Lung (tissue), 12 donors: ENCODE measurements around the gene SMCO4. TPM values are rescaled to one million over a fixed set of nuclear protein-coding genes. Genes with fewer than 3 reads are reported as not detected.

Experiments used
- ATAC-seq: fragments of 200-7000 bp; cut with Tn5 transposase; one replicate; pipeline ENCODE4 v1.9.1; 2020; ENCODE audit warnings: moderate number of reproducible peaks; ENCODE audit not compliant: insufficient read depth, low FRiP score
- DNase-seq, 3 donors: peaks; one replicate each; pipeline ENCODE4 v3.0.0-alpha.2; 2013 to 2017
- H3K27ac ChIP-seq, 2 donors: one replicate each; pipeline ENCODE4 v1.5.1; 2013; ENCODE audit warnings: mild to moderate bottlenecking in 2 of 2, moderate library complexity in 2 of 2, control low read depth in 1 of 2, inconsistent platforms in 1 of 2, low read depth in 1 of 2, low read length in 1 of 2
- H3K27me3 ChIP-seq, 3 donors: one replicate each; pipeline ENCODE4 v1.5.1; 2013; ENCODE audit warnings: low read length in 2 of 3; ENCODE audit not compliant: control insufficient read depth in 3 of 3, insufficient read depth in 3 of 3
- H3K36me3 ChIP-seq, 4 donors: one replicate each; pipeline ENCODE4 v1.5.1; 2013; ENCODE audit warnings: low read length in 4 of 4, mild to moderate bottlenecking in 1 of 4, moderate library complexity in 1 of 4; ENCODE audit not compliant: control insufficient read depth in 4 of 4, insufficient read depth in 4 of 4
- H3K4me1 ChIP-seq, 5 donors: one replicate each; pipeline ENCODE4 v1.5.1; 2013; ENCODE audit warnings: low read length in 5 of 5, mild to moderate bottlenecking in 2 of 5, moderate library complexity in 1 of 5; ENCODE audit not compliant: control insufficient read depth in 5 of 5, insufficient read depth in 5 of 5
- H3K4me3 ChIP-seq: one replicate; pipeline ENCODE4 v1.5.1; 2013; ENCODE audit warnings: mild to moderate bottlenecking, control low read depth, moderate library complexity
- H3K9ac ChIP-seq, 2 donors: one replicate each; pipeline ENCODE4 v1.5.1; 2013; ENCODE audit warnings: low read length in 2 of 2, control low read depth in 1 of 2; ENCODE audit not compliant: insufficient read depth in 1 of 2
- H3K9me3 ChIP-seq, 4 donors: one replicate each; pipeline ENCODE4 v1.5.1; 2013; ENCODE audit warnings: low read length in 3 of 4, mild to moderate bottlenecking in 1 of 4, moderate library complexity in 1 of 4; ENCODE audit not compliant: control insufficient read depth in 4 of 4, insufficient read depth in 3 of 4
- WGBS, 2 donors: extraction: QIAGEN DNeasy Blood & Tissue Kit; methylation state at CpG; one replicate each; pipeline ENCODE4 v1.1.7; 2013; 5-methylcytosine and 5-hydroxymethylcytosine counted together
- polyA plus RNA-seq, 2 donors: library from polyadenylated mRNA; stranded (reverse); fragments of 200-250 nt; gene quantifications; one replicate each; pipeline ENCODE4 v1.2.1, GENCODE V29; 2013
- total RNA-seq, 2 donors: library from RNA; depleted of rRNA in 1 of 2; stranded (reverse); fragments of >200 nt in 1 of 2; gene quantifications; one replicate each; pipeline ENCODE4 v1.2.1, GENCODE V29; 2014 to 2021
- TF ChIP-seq, protein P1 (sequence below): IDR thresholded peaks from 2 replicates; pipeline ENCODE4 v1.5.1; 2012; ENCODE audit warnings: mild to moderate bottlenecking; ENCODE audit errors: control extremely low read depth, extremely low read depth
- donor health status: control.
- donor health status: control.
- donor health status: Bipolar disorder and iron deficiency.
- donor health status: healthy.
- donor health status: DM: yes; HTN: yes; CAD: no.

The SMCO4 gene
- total and polyA plus RNA-seq, 4 donors: 27.0 to 132 (median 43.6) TPM

DNA sequence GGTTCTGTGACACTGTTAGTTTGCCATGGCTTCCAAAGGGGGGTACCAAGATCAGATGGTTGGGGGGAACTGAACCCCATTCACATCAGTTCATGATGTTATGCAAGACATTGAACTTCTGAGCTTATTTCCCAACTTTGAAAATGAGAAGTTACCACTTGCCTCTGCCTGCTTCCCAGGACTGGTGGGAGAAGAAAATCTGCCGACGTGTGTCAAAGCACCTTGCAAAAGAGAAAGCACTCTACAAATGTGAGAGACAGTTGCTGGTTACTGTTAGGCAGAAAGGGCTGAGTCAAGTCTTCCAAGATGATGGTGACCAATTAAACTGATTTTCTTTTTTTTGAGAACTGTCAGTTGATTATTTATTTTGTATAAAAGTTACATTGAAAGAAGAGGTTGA, 45.6 kb downstream of the SMCO4 start:
- Histone ChIP-seq H3K4me3 (no peak overlapping the region), H3K9ac (no peak overlapping the region), H3K36me3 (peaks cover 0 to 8% (median 0%) of the 10 kb centered on the region in 4 donors), H3K4me1 (peaks cover 0 to 15% (median 0%) of the 10 kb centered on the region in 5 donors), H3K27ac (no peak overlapping the region), H3K9me3 (no peaks in the 10 kb centered on the region), H3K27me3 (no peaks in the 10 kb centered on the region)
- ATAC-seq (no peak), DNase-seq (no peak)
- TF ChIP-seq, protein P1, sequence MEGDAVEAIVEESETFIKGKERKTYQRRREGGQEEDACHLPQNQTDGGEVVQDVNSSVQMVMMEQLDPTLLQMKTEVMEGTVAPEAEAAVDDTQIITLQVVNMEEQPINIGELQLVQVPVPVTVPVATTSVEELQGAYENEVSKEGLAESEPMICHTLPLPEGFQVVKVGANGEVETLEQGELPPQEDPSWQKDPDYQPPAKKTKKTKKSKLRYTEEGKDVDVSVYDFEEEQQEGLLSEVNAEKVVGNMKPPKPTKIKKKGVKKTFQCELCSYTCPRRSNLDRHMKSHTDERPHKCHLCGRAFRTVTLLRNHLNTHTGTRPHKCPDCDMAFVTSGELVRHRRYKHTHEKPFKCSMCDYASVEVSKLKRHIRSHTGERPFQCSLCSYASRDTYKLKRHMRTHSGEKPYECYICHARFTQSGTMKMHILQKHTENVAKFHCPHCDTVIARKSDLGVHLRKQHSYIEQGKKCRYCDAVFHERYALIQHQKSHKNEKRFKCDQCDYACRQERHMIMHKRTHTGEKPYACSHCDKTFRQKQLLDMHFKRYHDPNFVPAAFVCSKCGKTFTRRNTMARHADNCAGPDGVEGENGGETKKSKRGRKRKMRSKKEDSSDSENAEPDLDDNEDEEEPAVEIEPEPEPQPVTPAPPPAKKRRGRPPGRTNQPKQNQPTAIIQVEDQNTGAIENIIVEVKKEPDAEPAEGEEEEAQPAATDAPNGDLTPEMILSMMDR: no peak
- WGBS, 2 donors: 34 to 78% methylated on average over 2 of the region's 2 CpGs

DNA sequence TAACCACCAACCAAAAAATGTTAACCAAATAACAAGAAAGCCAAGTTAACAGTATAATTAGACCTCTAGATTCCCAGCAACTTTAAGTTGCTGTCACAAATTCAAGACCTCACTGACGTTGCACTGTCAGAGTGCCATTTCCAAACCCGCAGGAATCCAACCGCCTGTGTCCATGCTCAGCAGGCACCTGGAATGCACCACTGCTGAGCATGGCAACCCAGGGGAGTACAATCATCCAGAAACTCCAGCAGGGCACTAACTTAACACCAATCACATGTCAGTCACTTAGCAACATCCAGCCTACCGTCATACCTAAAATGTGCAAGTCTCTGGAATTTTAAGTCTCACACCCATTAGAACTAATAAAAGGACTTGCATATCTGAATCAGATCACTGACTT, 48.8 kb downstream of the SMCO4 start:
- 91 to 98% methylated on average over 4 of the region's 4 CpGs for WGBS, 2 donors
- no peak for DNase-seq
- no peaks in the 10 kb centered on the region for H3K27me3 ChIP-seq
- H3K36me3 ChIP-seq: peaks cover 0 to 8% (median 0%) of the 10 kb centered on the region in 4 donors
- H3K4me3 ChIP-seq: no peak overlapping the region
- no peak overlapping the region for H3K27ac ChIP-seq
- no peak for ATAC-seq
- peaks cover 0 to 28% (median 10%) of the 10 kb centered on the region in 5 donors for H3K4me1 ChIP-seq
- TF ChIP-seq, protein P1: no peak
- H3K9ac ChIP-seq: no peak overlapping the region
- no peaks in the 10 kb centered on the region for H3K9me3 ChIP-seq

DNA sequence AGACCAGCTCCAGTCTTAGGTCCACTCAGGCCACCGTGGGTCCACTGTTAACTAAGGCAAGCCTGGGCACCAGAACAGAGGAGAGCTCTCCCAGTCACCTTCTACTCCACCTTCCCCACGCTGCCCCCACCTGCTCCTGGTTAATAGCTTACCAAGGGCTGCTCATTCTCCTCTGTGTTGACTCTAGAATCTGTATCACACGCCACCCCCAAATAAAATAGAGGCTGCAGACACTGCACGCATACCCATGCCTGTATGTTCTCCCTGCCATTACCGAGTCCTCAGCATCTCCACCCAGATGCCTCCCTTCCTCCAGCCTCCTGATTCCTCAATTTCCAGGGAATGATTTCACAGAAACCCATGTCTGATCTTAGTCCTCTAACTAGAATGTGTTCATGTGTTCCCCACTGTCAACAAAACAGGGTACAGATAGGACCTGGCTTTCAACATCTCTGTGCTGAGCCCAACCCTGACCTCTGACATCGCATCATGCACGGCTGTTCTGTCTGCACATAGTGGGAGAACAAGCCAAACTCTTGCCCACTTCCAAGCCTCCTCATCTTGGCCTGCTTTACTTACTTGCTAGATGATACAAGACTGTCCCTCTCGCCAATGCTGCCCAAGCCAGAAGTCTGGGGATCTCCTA, 49.8 kb downstream of the SMCO4 start:
- ATAC-seq: no peak
- 73 to 93% methylated on average over 8 of the region's 8 CpGs for WGBS, 2 donors
- Histone ChIP-seq H3K36me3 (peaks cover 0 to 4% (median 0%) of the 10 kb centered on the region in 4 donors), H3K4me3 (no peak overlapping the region), H3K9me3 (no peaks in the 10 kb centered on the region), H3K27me3 (no peaks in the 10 kb centered on the region), H3K4me1 (peaks cover 0 to 33% (median 10%) of the 10 kb centered on the region in 5 donors), H3K27ac (no peak overlapping the region), H3K9ac (no peak overlapping the region)
- no peak for DNase-seq
- TF ChIP-seq, protein P1: no peak
